GOT3 (cell line): ENCODE results near the gene FAM25C.
"Not testable (repeated sequence)": the region's sequence is repeated elsewhere in the genome, so short reads cannot be mapped to it uniquely, and the experiment has no call there.

ENCODE experiments used
- DNase-seq: peaks from one replicate; lab custom pipeline; 2025; ENCODE audit warnings: mixed read lengths; lab: John Stamatoyannopoulos, UW

FAM25C gene

DNA sequence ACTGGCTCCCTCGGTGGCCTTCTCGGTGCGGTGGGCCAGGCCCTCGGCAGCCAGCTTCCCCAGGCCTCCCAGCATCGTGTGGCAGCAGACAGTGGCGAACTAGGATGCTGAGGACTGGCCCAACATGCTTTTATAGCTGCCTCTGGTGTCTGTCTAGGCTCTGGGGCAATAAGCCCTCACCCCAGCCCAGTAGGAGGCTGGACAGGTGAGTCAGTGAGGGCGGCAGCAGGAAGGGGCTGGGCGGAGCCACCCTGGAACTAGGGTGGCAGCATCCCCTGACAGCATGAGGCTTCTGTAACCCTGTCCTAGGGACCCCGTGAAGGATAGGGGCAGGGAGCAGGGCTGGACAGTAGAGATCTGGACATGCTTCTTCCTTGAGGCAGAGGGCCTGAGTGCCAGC is at the start of gene FAM25C:
Gene FAM25C, minus strand, starts transcription at position 101 of the 400 bp plus-strand sequence. Its CDS starts 26 bp downstream, at position 75.
- not testable (repeated sequence) for DNase-seq

DNA sequence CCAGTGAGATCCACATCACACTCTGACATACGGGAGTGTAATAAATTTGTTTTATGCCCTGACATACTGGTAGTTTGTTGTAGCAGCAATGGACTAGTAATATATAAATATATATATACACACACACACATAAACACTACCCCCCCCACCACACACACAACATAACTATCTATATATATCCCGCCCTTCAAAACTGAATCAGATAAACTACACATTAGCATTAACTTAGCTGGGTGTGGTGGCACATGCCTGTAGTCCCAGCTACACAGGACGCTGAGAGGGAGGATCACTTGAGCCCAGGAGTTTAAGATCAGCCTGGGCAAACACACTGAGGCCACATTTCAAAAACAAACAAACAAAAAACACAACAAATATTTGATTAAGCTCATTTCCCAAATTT is 45.0 kb upstream of the FAM25C start:
- not testable (repeated sequence) for DNase-seq

DNA sequence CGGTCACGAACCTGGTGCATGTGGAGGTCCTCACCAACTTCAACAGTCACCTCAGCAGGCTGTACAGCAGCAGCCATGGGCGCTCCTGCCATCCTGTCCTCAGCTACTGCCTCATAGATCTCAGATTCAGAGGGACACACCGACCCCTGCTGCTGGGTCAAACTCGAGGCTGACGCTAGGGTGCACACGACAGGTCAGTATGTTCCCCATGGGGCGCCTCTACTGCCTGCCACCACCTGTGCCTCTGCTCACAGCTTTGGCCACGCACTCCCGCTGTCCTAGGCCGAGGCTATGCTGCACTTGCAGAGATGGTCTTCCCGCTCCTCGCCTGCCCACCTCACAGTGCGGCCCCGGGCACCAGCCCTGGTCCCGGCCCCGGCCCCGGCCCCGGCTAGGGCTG is 31.8 kb upstream of the FAM25C start:
- DNase-seq, result not testable (repeated sequence)

DNA sequence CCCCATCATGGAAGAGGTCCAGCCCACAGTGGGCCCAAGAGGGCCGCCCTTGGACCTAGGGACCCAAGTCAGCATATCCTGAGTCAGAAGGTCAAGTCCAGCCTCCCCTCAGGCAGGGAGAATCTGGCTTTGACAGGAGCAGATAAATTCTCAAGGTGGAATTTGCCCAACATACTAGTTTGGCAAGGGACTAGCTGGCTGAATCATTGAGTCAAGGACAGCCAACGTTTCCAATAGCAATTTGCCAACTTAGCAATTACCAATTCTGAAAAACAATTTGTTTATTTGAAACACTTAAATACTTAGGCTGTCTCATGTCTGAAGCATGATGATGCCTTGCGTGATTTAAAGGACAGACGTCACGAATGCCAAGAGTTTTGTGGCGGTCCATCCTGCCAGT is 2.7 kb upstream of the FAM25C start:
- DNase-seq, result not testable (repeated sequence)

DNA sequence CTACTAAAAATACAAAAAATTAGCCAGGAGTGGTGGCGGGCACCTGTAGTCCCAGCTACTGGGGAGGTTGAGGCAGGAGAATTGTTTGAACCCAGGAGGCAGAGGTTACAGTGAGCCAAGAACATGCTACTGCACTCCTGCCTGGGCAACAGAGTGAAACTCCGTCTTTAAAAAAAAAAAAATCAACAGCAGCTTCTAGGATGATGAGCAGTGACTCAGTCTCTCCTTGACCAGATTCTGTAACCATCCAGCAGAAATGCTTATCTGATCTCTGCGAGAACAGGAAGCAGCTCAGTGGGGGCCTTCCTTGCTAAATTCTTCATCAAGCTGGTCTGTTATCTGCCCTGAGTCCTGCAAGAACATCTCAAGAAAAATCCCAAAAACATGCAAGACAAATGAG is 5.5 kb downstream of the FAM25C start:
- not testable (repeated sequence) for DNase-seq

DNA sequence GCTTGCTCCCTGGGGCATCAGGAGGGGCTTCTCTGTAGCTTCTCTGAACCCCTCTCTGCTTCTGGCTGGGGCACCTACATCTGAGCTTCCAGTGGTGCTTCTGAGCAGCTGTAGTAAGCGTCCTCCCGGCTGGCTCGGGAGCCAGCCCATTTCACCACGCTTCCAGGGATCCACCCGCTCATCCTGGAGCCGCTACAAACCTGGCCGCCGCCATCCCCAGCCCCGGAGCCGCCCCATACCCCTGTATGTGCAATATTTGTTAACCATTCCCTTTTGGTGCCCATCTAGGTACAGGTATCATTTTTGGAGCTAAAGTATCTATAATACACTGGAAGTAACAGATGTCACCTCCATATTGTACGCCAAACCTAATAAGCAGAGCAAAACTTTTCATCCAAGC is 7.0 kb downstream of the FAM25C start:
- not testable (repeated sequence) for DNase-seq

DNA sequence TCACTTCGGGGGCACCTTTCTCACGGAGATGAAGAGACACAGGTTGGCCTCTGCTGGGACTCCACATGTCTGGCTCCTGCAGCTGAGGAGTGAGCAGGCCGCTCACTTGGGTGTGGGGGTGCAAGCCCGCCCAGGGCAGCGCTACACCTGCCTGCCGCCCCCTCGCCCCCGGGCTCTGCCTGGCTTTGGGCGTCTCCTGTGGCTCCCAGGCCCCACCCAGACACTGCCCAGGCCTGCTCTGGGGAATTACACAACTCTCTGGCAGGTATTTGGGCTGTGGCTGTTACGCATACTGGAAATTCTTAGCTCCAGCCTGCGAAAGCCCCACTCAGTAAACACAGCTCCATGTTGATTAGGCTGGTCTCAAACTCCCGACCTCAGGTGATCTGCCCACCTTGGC is 7.9 kb downstream of the FAM25C start:
- DNase-seq, result not testable (repeated sequence)

DNA sequence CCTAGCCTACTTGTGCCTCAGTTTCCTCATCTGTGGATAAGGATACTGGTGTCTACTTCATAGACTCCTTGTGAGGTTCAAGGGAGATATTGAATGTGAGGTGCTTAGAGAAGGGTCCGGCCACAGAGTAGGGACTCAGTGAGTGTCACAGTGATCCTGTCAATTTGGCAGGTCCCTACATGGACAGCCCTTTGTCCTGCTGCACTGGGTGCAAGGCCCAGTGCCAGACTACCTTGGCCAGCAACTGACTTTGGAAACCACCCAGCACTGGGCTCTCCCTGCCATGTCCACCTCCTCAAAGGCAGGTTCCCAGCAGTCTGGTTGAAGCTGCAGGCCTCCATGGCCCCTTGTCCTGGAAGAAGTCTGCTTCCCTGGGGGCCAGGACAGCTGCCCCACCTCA is 9.5 kb downstream of the FAM25C start:
- DNase-seq, result not testable (repeated sequence)

DNA sequence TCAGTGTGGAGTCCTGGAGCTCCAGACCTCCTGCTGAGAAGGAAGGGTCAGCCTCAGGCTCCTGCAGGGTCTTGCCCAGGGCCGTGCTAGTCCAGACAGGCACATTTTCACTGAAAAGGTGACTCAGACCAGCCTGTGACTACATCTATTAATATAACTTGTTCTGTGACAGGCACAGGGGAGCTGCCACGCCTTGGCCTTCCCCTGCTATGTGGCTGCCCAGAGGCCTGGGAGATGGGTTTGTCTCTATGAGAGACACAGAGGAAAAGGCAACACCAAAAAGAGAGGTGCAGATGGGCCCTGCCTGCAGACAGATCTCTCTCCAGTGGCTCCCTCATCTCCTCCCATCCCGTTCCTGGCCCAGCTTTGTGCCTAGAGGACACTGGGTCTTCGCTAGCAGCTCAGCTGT is 10.0 kb downstream of the FAM25C start:
- DNase-seq, result not testable (repeated sequence)

DNA sequence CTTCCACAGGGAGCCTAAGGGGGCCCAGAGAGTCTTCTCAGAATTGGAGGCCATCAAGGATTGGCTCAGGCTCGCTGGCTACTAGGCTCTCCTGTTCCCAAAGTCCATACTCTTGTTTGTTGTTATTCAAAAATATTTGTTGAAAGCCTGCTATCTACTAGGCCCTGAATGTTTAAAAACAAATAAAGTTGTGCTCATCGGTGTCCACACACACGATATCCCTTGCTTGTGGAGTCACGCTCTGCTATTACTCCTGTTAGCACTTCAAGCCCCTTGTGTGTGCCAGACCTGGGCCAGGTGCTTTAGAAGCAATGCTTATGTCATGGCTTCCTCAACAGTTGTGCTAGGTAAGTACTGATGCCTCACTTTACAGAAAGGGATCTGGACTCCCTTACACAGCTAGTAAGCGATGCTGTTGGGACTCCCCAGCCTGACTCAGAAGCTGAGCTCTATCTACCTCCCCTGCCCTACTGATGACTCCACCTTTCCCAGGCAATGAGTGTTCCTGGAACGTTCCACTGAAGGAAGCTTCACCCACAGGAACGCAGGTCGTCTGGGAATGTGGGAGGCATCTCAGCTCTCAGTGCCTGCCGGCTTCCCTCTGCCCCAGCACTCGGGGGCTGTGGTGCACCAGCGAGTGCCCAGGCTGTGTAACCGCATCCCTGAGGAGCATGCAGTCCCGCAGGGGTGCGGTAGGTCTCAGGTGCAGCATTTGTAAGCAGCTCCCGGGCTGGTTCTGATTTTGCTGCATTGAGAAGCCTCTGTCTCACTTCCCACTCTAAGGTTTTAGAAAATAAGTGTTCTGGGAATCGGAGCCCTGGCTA is 10.7 kb downstream of the FAM25C start:
- not testable (repeated sequence) for DNase-seq

DNA sequence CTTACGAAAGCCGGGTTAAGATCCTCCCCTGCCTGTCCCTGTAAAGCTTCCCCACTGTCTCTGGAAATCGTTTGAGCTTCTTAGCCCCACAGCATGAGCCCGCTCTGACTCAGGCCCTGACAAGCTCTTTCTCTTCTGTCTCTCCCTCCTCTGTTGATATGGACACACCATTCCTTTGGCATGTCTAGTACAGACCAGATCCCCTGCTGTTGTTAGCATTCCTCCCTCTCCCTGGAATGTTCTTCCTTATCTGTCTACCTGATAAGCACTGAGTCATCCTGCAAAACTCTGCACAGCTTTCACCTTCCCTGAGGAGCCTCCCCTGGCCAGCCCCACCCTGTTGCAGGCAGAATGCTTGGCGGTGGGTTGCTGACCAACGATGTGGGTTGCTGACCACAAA is 11.6 kb downstream of the FAM25C start:
- not testable (repeated sequence) for DNase-seq

DNA sequence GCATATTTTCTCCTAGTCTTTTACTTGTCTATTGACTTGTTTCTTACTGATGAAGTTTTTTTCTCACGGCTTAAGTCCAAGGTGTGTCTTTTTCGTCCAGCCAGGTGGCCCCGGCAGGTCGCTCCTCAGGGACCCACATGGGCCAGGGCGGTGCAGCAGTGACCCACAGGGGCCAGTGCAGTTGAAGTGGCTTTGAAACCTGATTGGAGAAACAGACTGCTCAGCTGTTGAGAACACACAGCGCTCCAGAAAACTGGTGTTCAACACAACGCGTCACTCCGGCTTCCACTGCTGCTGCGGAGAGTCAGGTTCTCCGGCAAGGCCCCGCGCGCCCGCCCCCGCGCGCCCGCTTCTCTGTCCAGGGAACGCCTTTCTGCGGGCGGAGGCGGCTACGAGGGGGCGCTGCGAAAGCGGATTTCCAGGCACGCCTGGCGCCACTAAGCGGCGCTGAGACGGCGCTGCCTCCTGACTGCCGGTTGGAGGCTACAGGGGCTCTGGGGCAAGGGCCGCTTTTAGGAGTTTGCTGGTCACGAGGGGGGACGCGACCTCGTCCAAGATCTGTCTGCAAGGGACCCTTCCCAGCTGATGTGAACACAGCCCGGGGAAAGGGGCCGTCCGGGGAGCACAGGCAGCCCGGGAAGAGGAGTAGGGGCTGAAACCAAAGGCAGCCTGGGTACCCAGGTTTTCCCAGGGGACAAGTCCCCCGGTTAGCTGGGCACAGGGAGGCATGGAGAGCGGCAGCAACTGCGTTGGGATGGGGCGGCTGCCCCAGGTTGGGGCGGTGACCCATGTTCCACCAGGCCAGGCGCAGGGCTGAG is 13.0 kb downstream of the FAM25C start:
- not testable (repeated sequence) for DNase-seq

DNA sequence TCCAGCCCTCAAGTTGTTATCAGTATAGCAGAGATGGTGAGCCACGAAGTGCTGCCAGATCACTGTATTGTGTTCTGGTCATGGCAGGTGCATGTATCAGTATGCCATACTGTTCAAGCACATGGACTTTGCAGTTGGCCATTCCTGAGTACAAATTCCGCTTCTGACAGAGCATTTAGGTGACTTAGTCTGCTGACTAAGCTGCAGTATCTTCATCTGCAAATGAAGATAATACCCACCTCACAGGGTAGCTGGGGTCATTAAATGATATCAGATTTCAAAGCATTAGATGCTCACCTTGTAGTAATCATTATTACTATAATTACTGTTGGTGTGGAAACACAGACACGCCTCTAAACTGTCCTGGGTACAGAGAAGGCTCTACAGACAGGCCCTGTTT is 24.2 kb downstream of the FAM25C start:
- DNase-seq, result not testable (repeated sequence)

DNA sequence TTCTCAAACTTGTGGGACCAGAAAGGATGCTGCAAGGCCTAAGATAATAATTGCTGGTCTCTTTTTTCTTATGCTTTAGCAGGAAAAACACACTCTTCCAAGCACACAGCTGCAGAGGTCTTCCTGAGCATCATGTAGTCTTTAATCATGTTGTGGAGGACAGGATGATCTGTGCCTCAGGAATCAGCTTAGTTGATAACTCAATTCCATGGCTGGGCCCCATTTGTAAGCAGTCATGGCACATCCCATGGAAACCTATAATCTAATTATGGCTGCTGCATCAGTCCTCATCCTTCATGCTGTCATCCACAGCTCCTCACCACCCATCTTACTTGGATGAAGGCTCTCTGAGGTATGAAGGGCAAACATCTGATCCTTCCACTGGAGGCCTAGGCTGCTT is 26.5 kb downstream of the FAM25C start:
- DNase-seq, result not testable (repeated sequence)

DNA sequence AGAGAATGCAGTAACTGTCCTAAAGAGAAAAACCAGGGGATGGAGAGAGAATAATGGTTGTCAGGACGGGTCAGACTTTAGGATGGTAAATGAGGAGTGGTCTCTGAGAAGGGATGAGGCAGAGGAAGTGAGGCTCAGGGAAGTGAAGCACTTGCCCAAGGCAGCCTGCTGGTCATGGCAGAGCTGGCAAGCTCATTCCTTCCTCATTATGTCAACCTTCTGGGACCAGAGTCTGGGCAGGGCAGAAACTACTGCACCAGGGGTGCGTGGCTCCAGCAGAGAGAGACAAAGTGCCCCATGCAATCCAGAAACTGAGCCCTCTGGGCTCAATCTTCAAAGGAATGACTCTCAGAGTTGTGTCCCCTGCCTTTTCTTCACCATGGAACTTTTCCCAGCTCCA is 27.5 kb downstream of the FAM25C start:
- DNase-seq, result not testable (repeated sequence)

DNA sequence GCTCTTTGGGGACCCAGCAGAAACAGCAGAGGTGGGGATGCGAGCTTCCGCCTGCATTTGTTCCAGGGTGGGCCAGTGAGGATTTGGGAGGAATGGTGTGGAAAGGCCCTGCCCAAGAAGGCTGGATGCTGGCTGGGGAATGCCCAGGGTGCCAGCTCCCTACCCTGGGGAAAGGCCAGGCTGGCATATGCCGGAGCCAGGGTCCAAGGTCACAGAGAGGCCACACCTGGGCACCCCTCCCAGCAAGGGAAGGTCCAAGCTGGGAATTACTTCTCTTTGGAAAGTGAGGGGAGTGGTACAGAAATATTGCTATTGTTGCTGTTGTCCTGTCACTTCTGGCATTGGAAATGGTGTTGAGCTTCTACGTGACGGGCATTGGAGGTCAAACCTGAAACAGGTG is 28.0 kb downstream of the FAM25C start:
- DNase-seq, result not testable (repeated sequence)

DNA sequence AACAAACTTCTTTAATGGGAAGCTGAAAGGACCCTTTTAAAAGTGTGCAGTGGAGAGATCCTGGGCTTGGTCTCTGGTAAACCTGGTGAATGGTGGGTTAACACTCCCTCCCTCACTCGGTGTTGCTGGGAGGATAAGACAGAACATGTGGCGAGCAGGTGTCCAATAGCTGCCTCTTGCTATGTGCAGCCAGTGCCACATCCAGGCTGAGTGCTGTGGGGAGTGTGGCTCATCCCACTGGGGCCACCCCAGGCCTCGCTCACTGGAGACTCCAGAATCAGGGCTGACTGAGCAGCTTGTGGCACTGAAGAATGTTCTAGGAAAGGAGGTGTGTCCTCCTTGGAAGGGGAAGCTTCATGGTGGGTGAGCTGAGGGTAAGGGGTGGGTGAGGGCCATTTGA is 29.5 kb downstream of the FAM25C start:
- not testable (repeated sequence) for DNase-seq

DNA sequence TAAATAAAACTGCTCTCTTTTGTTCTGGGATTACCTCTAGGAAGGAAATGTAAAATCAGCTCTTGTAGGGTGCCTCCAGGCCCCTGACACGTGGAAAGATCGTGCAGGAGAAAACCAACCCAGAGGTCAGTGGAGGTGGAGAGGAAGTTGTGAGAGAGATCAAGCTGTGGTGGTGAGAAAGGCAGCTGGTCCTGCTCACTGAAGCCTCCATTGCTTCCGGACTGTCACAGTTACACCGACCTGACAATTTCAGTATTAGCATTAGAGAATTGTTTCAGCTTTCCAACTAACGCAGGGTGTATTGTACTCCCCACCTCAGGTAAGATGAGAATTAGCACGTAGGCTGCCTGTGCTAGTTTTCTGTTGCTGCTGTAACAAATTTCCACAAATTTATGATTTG is 30.6 kb downstream of the FAM25C start:
- DNase-seq, result not testable (repeated sequence)

DNA sequence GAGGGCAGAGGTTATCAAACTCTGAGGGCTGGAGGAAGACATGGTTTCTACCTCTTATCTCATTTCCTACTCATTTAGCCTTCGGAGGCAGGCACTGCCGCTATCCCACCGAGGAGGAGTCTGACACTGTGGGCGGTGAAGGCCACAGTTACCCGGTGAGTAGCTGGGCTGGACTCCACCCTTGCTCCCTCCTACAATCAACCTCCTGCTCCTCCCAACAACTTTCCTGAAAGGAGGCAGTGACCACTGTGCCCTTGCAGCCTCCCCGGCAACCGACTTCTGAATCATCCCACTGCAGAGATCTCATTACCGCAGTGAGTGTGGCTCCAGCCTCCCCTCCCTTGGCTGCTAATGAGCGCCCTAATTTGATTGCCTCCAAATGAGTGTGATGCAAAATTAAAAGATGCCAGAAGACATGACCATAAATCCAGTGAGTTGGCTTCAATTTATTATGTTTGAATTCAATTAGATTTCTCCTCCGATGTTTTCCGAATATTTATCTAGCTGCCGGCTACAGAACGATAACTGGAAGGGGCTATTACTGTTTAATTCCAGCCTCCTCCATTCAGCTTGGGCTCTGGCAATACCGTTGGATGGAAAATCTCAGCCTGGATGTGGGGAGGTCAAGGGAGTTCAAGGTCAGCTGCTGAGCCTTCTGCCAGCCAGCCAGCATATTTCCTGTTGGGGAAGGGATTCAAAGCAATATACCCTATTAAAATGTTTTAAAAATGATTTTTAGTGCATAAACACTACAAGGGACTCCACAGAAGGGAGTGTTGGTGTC is 35.1 kb downstream of the FAM25C start:
- not testable (repeated sequence) for DNase-seq

DNA sequence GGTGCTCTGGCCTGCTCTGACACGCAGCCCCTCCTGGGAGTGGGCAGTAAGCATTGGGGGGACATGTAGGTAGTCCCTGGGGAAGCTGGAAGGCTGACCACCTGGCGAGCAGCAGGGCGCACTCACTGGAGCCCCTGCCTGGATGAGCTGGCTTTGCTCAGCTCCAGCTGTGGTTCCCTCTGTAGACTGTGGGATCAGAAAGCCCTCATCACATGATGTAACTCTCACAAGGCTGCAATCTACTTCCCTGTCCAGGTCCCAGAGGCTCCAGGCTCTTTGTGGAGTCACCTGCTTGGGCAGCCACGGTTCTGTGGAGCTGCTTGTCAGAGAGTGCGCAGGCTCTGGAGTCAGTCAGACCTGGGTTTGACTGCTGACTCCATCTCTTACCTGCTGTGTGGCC is 36.8 kb downstream of the FAM25C start:
- DNase-seq, result not testable (repeated sequence)

DNA sequence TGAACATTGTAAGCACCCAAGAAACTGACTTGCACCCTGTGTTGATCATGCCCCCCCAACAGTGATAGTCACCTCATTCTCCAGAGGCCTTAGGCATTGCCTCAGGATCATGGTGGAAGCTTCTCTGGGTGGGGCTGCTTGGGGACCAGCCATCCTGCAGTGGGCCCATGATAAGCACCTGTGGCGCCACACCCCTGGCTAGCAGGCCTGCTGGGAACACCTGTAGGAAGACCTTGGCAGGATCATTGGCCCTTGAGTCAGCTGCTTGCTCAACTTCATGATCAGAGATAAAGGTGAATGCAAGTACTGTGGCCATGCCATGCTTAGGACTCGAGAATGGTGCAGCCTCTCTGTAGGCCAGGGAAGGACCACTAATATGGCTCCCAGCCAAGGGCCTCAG is 38.9 kb downstream of the FAM25C start:
- not testable (repeated sequence) for DNase-seq

DNA sequence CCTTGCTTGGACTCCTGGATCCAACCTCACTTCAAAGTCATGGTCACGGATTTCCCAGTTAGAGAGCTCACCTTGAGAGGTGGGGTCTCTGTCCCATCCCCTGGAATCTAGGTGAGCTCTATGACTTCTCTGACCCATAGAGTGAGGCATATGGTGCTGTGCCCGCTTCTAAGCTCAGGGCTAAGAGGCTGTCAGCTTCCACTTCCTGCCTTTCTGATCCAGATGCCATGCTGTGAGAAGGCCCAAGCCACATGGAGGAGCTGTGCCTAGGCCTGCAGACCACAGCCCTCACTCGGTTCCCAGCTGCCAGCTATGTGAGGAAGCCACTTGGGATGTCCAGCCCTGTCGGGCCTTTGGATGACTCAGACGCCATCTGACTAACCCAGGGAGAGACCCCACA is 39.9 kb downstream of the FAM25C start:
- DNase-seq, result not testable (repeated sequence)
